ENCODE data around the gene VGLL2.

DNA sequence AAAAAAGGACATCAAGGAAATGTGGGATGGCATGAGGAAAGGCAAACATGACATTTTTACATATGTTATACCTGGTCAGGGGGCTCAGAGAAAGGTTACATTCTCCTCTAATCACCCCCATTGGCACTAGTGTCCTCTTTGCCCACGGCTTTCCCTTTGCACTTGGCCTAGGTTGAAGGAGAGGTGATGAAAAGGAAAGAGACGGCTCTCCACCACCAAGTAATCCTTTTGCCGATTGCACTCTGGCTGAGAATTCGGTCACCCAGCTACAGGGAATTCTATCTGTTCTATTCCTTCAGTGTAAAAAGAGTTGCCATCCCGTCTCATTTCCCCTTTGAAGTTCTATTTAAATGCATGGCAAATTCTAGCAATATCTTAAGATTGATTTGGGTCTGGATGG is 10.4 kb downstream of the VGLL2 start:
- TF ChIP-seq, protein P1, sequence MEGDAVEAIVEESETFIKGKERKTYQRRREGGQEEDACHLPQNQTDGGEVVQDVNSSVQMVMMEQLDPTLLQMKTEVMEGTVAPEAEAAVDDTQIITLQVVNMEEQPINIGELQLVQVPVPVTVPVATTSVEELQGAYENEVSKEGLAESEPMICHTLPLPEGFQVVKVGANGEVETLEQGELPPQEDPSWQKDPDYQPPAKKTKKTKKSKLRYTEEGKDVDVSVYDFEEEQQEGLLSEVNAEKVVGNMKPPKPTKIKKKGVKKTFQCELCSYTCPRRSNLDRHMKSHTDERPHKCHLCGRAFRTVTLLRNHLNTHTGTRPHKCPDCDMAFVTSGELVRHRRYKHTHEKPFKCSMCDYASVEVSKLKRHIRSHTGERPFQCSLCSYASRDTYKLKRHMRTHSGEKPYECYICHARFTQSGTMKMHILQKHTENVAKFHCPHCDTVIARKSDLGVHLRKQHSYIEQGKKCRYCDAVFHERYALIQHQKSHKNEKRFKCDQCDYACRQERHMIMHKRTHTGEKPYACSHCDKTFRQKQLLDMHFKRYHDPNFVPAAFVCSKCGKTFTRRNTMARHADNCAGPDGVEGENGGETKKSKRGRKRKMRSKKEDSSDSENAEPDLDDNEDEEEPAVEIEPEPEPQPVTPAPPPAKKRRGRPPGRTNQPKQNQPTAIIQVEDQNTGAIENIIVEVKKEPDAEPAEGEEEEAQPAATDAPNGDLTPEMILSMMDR (IDR thresholded peaks at IDR 0.05), result no peak
- no peak for TF ChIP-seq POLR2A (IDR thresholded peaks at IDR 0.05)

Data from right lobe of liver (tissue), 4 donors.